Colonic mucosa (tissue), 4 donors: ENCODE measurements around the gene ZRSR2. TPM values are rescaled to one million over a fixed set of nuclear protein-coding genes. Genes with fewer than 3 reads are reported as not detected.
"Not testable (repeated sequence)": the region's sequence is repeated elsewhere in the genome, so short reads cannot be mapped to it uniquely, and the experiment has no call there.

ENCODE experiments used
- DNase-seq: peaks from one replicate; pipeline ENCODE4 v3.0.0-alpha.2; 2020
- H3K27ac ChIP-seq: fragments of 200-600 bp; one replicate; pipeline ENCODE4 v1.8.0; 2021
- H3K27me3 ChIP-seq: fragments of 200-600 bp; one replicate; pipeline ENCODE4 v1.8.0; 2021
- H3K36me3 ChIP-seq: fragments of 200-600 bp; one replicate; pipeline ENCODE4 v1.8.0; 2021
- H3K4me1 ChIP-seq: fragments of 200-600 bp; one replicate; pipeline ENCODE4 v1.8.0; 2021; ENCODE audit warnings: mild to moderate bottlenecking
- H3K4me3 ChIP-seq: fragments of 200-600 bp; one replicate; pipeline ENCODE4 v1.8.0; 2021
- H3K9ac ChIP-seq, 2 donors: one replicate each; pipeline ENCODE4 v1.7.0; 2013; ENCODE audit warnings: control low read depth in 2 of 2, low read depth in 2 of 2, low read length in 2 of 2
- H3K9me3 ChIP-seq: fragments of 200-600 bp; one replicate; pipeline ENCODE4 v1.8.0; 2021
- CTCF ChIP-seq: fragments of 200-600 bp; IDR thresholded peaks from one replicate; pipeline ENCODE4 v1.8.0; 2022; ENCODE audit warnings: antibody characterized with exemption, mild to moderate bottlenecking
- intact Hi-C: fragments of 100-400 bp; cut with DNase I; formaldehyde crosslinking; loops from one replicate; pipeline ENCODE4 v1.14.1; 2022
- total RNA-seq, 2 donors: library from RNA; stranded (reverse); fragmentation: NEBNext Ultra II Directional in 1 of 2; extraction: Animal tissue kit (Norgen Biotek cat#: 25700) in 1 of 2; gene quantifications; one replicate each; pipeline ENCODE4 v1.2.1, GENCODE V29; 2021
- donor health status: healthy.
- donor health status: DM: no; HTN: no; CAD: no.
- donor health status: DM: no; HTN: no; CAD: no.

Gene ZRSR2
- total RNA-seq, 2 donors from 2014 or later, result 7.9 to 8.4 TPM

GRCh38 chrX:15829217-15829616 is 38.9 kb downstream of the ZRSR2 start:
- no peak for TF ChIP-seq CTCF
- Histone ChIP-seq H3K36me3 (no peaks in the 10 kb centered on the region), H3K4me3 (no peak overlapping the region), H3K9me3 (no peaks in the 10 kb centered on the region), H3K27me3 (no peaks in the 10 kb centered on the region), H3K4me1 (no peaks in the 10 kb centered on the region), H3K27ac (no peak overlapping the region), H3K9ac (no peak overlapping the region)
- DNase-seq, result no peak
- intact Hi-C loops, result no loop called here

GRCh38 chrX:15831347-15831746 is 41.1 kb downstream of the ZRSR2 start:
- H3K36me3 ChIP-seq, DNase-seq, H3K27me3 ChIP-seq, H3K27ac ChIP-seq, H3K4me1 ChIP-seq, H3K9me3 ChIP-seq, H3K9ac ChIP-seq, H3K4me3 ChIP-seq, intact Hi-C loops: not testable (repeated sequence)

- H3K9ac ChIP-seq, result no peak overlapping the region
- H3K27ac ChIP-seq, result no peak overlapping the region
- H3K36me3 ChIP-seq, result no peaks in the 10 kb centered on the region
- H3K4me1 ChIP-seq, result no peaks in the 10 kb centered on the region
- no peaks in the 10 kb centered on the region for H3K9me3 ChIP-seq
- no peak for TF ChIP-seq CTCF
- no peaks in the 10 kb centered on the region for H3K27me3 ChIP-seq
- intact Hi-C loops, result no loop called here
- H3K4me3 ChIP-seq, result no peak overlapping the region
- no peak for DNase-seq
Observed at GRCh38 chrX:15834053-15834452, 43.8 kb downstream of the ZRSR2 start.

DNA sequence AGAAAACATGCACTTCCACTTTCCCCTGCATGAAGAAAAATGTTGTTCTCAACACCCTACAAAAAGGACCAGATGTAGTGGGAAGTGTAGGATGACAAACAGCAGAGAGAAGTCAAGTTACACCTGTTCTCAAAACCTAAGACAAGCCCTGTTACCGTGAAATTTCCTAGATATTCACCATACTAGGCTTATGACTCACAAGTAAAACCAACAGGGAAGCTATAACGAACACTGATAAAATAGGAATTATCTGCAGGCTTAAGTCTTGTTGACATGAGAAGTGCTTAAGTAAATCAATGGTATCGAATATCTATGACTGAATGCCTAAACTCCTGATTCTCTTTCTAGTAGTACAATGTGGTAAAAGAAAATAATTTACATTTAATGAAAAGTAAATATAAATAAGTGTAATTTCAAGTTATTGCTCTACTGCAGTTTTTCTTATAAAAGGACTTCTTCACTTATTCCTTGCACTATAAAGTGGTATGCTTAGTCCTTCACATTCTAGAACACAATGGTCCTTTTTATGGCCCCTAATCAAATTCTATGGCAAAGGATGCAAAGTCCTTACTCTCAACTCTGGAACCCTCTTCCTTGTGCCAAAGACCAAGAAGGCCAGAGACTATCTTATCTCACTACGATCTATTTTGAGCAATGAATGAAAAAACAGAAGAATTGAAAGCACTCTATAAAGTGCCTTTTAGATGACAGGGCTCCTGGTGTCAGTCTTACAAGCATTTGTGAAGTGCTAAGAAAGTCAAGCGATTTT is 44.7 kb downstream of the ZRSR2 start:
- no peaks in the 10 kb centered on the region for H3K4me1 ChIP-seq
- H3K9me3 ChIP-seq, result no peaks in the 10 kb centered on the region
- H3K27ac ChIP-seq, result no peak overlapping the region
- no peaks in the 10 kb centered on the region for H3K36me3 ChIP-seq
- H3K9ac ChIP-seq, result no peak overlapping the region
- H3K27me3 ChIP-seq, result no peaks in the 10 kb centered on the region
- intact Hi-C loops, result no loop called here
- no peak for DNase-seq
- no peak overlapping the region for H3K4me3 ChIP-seq
- TF ChIP-seq CTCF, result no peak

GRCh38 chrX:15838017-15838416 is 47.7 kb downstream of the ZRSR2 start:
- no peaks in the 10 kb centered on the region for H3K4me1 ChIP-seq
- no peak for TF ChIP-seq CTCF
- no peak overlapping the region for H3K4me3 ChIP-seq
- H3K27ac ChIP-seq, result no peak overlapping the region
- no peaks in the 10 kb centered on the region for H3K36me3 ChIP-seq
- H3K9me3 ChIP-seq, result no peaks in the 10 kb centered on the region
- no peak for DNase-seq
- no peaks in the 10 kb centered on the region for H3K27me3 ChIP-seq
- intact Hi-C loops, result no loop called here
- no peak overlapping the region for H3K9ac ChIP-seq

DNA sequence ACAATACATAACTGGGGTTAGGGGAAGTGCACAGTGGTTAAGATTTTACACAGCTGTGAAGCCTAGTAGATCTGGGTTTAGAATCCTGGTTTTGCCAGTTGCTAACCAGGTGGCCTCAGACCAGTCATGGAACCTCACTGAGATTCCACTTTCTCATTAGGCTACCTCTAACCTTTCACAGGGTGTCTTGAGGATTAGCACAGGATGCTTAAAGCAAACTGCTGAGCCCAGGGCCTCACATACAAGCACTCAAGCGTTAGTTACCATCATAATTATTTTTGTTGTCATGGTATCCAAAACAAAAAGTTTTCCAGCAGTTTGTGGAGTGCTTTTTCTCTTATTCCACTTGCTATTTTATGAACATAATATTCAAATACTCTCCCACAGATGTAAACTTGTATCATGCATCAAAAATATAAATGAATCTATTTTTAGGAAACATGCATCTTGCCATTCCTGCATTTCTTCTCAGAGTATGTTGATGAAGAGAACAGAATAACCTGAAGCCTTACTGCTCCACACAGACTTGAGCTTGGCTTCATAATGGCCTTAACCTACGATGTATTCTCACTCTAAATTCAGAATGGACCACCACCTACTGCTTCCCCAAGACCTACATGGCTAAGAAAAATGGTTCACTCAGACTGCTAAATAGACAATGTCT is 51.7 kb downstream of the ZRSR2 start:
- no peak for TF ChIP-seq CTCF
- H3K4me1 ChIP-seq, result no peaks in the 10 kb centered on the region
- intact Hi-C loops, result no loop called here
- no peak overlapping the region for H3K27ac ChIP-seq
- no peaks in the 10 kb centered on the region for H3K27me3 ChIP-seq
- H3K36me3 ChIP-seq, result no peaks in the 10 kb centered on the region
- H3K9me3 ChIP-seq, result no peaks in the 10 kb centered on the region
- H3K4me3 ChIP-seq, result no peak overlapping the region
- no peak for DNase-seq
- H3K9ac ChIP-seq, result no peak overlapping the region
